ENCODE data around the gene EEIG2.

The EEIG2 gene

DNA sequence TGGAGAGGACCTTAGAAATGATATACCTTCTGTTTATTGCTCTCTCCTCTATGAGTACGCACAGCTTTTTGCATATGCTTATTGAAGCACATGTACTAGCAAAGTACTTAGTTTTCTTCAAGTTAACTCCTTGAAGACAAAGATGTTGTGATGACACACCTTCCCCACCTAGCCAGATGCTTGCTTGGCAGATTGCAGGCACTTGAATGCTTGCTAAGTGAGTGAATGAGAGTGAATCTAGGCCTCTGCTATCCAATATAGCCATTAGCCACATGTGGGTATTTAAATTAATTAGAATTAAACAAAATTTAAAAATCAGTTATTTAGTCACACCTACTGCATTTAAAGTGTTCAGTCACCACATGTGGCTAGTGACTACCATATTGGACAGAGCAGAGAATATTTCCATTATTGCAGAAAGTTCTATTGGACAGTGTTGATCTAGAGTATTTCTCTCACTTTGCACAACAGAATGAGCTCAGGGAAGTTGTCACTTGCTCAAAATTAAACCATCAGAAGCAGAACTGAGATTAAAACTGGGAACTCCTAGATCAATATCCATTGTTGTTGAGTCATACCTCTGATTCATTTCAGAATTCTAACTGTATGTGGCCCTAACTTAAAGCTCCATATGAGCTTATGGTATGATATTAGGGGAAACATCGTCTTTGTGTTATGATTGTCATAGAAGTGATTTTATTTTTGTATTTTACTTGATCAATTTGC, 8.6 kb upstream of the EEIG2 start:
- no peak for FAIRE-seq

DNA sequence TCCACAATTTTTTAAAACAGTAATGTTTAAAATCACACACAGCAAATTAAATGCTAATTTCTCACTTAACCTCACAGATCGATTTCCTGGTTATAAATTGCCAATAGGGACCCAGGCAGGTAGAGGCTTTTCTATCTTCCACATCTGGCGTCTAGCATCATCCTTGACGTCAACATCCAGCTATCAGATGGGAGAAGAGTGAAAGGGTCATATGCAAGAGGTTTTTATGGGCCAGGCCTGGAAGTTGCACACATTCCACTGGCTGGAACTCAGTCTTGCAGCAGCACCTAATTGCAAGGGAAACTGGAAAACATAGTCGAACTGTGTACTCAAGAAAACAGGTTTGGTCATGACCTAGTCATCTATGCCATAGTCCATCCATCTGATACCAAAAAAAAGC, 6.0 kb upstream of the EEIG2 start:
- FAIRE-seq: no peak

DNA sequence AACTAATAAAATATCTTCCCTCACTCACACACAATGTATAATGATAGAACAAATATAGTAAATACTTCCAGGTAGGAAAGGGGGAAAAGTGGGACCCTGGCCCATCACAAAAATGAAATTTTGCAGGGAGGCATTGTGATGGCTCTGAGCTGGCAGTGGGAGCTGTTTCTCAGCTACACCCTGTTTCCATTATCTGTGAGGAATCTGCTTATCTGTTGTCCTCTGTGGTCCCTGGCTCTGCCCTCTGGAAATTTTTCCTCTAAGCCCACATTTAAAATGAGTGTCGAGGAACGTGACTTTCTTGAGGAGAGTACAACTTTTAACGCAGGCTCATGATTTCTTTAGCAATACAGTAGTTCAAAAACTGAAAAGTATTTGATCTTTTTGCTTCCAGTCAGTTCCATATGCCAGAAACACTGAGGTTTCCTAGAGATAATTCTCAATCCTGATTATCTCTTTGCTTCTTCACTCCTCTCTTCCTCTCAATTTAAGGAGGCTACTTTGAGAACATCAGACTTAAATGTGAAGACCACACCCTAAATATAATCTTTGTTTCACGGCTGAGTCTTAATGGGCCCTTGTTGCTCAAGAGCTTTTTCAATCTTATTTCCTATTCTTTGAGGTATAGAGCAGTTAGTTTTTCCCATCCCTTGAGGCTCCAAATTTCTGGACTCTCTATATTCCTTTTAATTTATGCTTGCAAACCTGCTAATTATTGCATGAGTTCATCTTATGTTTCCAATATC, 5.0 kb upstream of the EEIG2 start:
- no peak for FAIRE-seq

DNA sequence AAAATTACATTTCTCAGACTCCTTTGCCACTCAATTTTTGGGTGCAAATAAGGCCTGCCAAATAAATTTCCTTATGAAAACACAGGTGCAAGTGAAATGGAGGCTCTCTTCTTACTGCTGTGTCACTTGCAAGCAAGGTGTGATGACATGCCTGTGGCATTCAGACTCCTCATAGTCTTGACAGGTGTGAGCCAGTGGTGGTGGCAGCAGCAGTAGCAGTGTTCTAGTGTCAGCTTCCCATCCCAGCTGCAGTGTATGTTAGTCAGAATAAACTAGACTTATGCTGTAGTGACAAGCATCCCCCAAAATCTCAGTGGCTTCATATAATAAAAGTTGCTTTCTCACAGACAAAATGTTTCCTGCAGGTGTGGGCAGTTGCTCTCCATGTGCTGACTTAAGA, 3.8 kb upstream of the EEIG2 start:
- FAIRE-seq: no peak

DNA sequence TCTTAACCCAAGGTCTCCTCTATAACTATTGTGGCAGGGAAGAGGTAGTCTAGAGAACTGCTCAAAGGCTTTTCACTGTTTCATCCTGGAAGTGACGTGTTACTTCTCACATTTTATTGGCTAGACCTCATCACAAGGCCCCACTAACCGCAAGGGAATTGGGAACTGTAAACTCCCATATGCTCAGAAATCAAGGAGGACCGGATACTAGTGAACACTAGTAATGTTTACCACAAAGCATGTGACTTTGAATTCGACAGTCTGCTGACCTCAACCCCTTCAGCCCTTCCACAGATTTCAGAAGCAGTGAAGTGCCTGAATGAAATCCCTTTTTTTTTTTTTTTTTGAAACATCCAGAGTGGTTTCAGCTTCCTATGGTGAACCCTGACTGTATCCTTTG, 3.4 kb upstream of the EEIG2 start:
- no peak for FAIRE-seq

DNA sequence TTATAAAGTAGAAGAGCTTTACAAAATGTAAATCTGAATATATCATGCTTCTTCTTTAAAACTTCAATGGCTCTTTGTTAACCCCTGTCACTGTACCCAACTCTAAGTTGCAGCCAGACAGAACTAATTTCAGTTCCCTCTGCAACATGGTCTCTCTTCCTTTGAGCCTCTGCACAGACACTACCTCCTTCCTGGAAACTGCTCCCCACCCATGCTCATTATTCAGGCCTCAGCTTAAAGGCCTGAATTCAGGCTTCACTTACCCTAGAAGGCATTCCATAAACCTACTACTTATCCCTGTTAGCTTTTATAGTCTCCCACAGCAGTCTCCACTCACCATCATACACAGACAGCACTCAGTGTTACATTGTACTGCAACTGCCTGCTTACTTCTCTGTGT, 2.6 kb upstream of the EEIG2 start:
- no peak for FAIRE-seq

DNA sequence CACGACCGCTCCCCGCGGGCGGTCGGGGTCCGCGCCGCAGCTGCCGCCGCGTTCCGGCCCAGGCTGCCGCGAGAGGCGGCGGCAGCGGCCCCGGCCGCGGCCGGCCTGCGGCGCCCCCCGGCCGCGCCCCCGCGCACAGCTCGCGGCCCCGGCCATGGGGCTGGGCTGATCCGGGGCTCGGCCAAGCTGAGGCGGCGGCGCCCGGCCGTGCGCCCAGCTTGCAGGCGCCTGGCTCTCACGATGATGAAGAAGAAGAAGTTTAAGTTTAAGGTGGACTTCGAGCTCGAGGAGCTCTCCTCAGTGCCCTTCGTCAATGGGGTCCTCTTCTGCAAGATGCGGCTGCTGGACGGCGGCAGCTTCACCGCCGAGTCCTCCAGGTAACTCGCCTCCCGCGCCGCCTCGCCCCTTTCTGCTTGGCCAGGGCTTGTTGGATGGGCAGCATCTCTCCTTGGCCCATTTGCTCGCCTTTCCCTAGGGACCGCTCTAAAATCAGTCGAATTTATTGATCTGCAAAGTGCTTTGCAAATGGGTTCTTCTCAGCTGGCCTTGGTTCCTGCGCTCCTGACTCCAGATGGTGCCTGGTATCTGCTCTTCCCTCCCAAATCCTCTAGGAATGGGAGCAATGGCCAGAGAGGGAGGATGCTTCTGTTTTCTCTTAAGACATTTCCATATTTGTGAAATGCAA, 431 bp downstream of the EEIG2 start:
- FAIRE-seq: no peak

DNA sequence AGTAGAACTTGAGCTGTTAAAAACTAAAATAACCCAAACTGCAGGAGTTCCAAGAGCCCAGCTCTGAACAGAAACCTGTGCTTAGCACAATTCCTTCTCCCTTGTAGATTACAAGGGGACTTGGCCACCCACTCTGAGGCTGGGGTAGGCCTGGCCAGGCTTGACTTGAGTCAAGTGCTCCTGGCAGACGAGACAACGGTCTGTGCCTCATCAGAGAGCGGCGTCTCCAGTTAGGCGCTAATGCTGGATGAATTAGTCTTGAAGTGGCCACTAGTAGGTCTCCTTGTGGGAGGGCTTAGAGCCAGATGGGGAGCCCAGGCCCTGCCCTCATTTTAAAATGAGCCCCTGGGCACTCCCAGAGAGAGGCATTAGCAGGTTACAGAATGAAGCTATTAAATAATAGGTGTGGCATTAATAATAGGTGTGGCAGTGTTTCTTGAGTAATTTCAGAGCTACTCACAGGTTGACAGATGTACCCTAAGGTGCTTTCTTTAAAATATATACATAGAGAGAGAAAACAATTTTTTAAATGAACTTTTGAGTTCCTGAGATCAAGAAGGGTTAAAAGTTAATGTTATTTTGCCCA, 1.1 kb downstream of the EEIG2 start:
- FAIRE-seq: no peak

DNA sequence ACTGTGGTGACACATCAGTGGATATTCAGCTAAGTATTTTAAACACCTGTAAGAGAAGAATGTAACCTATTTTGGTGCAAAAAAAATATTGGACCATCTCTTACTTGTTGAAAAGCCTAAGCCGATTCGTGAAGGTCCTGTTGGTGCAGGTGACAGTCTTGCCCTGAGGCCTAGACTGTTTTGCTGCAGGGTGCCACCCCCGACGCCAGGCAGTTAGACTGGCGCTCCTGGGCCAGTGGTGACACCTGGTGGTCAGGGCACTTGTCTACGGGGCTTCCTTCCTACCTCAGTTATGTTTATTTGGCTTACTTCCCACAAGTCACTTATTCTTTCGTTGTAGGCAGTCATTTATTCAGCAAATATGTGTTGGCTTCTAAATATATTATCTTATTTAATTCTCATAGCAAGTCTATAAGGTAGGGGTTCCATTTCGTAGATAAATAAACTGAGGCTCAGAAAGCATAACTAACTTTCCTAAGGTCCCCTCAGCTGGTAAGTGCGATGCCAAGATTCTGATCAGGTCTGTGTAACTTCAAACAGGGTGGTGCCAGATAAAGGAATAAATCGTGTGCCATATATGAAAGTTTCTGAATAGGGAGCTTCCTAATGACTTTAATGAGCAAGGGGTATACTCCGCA, 1.9 kb downstream of the EEIG2 start:
- FAIRE-seq: no peak

DNA sequence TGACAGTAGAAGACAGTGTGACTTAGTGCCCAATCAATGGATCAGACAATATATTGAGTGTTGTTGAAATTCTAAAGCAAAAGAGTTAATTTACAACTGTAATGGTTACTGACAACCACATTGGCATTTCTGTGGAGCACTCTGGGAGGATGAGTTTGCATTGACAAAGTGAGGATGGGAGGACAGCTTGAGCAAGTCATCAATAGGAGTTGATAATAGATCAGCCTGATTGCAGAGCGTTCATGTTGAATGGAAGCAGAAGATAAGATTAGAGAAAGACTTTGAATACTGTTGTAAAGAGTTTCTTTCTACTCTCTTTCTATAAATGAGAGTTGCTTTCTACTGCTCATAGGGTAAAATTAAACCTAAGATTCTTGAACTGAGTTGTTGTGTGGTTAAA, 3.9 kb downstream of the EEIG2 start:
- FAIRE-seq: no peak

DNA sequence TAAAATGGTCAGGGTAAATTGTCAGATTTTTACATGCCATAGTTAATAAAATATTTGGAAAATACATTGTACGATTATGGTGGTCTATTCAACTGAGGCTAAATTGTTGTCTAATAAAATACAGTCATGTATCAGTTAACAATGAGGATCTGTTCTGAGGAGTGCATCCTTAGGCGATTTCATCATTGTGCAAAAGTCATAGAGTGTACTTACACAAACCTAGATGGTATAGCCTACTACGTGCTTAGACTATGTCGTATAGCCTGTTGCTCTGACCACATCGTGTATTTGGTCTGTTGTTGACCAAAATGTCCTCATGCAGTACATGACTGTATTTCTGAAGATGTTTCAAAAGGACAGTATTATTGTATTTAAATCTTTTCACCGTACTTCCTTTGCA, 5.2 kb downstream of the EEIG2 start:
- FAIRE-seq: no peak

DNA sequence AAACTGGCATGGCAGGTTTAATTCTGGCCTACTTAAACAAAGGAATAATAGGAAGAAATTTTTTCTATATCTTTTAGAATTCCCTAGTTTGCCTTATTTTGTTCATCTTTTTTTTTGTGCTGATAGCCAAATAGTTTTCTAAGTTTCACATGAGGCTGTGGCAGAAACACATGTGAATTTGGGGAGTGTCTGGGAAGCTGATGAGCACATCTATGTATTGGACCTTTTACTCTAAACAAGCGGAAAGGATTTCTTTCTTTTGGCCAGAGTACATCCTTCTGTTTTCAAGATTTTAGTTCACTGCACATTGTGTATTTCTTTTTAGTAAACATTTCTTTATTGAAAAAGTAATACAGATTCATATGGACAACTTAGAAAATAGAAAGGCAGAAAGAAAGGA, 5.6 kb downstream of the EEIG2 start:
- no peak for FAIRE-seq

DNA sequence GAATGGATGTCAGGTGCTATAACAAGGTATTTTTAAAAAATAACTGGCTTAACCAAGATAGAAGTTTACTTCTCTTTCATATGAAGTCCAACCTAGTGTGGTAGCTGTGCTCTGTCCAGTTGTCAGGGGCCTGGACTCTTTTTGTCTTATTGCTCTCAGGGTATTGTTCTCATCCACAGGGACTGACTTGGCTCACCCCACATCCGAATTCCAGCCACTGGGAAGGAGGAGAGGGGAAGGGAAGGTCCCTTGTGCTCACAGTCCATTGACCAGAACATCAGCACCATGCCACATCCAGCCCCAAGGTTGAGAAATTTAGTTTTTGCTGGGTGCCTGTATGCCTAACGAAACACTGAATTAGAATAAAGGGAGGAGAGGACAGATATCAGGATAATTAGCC, 8.7 kb downstream of the EEIG2 start:
- FAIRE-seq: no peak

DNA sequence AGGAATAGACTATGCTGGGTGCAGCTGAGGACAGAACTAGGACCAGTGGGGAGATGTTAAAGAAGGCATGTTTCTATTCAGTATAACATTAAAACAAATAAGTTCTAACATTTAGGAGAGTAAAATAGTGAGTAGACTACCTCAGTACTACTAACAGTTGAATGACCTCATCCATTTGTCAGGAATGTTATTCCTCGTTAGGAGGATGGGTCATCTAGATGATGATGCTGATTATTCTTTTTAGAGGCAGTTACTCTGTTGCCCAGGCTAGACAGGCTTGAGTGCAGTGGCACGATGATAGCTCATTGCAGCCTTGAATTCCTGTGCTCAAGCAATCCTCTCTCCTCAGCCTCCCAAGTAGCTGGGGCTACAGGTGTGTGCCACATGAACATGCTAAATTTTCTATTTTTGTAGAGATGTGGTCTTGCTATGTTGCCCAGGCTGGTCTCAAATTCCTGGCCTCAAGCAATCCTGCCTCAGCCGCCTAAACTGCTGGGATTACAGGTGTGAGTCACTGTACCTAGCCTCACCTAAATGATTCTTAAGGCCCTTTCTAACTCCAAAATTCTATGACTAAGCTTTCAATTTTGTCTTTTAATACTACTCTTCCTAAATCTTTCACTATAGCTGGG, 9.3 kb downstream of the EEIG2 start:
- FAIRE-seq: no peak

DNA sequence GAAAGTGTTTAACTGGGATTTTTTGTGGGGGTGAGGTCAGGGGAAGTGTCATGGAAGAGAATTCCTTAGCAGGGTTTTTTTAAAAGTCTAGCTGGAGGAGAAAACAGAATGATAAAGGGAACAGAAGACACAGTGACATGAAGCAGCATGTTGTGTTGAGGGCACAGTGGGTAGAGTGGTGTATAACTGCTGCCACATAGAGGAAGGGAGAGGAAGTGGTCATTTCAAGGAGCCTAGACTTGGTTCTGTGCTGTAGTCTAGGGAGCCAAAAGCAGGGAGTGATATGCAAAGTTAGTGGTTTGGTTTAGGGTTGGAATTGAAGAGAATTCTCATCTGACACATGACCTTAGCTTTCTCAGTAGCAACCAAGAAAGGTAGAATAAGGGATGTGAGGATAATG, 10.2 kb downstream of the EEIG2 start:
- FAIRE-seq: no peak

DNA sequence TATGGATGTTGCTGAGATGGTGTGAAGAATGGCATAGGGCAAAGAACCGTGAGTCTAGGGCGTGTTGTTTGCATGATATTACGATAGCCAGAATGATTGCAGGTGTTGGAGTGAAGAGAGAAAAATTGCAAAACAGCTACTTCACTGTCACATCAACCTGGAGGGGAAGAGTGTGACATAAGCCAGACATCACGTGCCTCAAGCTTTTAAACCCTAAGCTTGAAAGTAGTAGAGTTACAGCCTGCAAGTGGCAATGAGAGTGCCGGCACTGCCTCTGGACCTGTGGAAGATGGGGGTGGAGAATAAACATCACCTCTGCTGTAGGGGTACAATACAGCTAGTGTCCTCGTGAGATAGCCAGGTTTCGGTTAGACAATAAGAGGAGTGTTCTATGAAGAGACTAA, 11.1 kb downstream of the EEIG2 start:
- no peak for FAIRE-seq

DNA sequence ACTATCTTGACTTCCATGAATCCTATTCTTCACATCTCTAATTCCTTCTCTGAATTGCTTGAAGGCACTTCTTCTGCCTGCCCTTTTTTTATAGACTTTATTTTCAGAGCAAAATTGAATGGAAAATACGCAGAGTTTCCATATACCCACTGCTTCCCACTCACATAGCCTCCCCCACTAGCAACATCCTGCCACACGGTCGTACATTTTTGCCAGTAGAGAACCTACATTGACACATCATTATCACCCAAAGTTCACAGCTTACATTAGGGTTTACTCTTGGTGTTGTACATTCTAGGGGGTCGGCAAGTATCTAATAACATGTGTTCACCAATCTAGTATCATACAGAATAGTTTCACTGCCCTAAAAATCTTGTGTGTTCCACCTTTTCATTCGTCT, 12.3 kb downstream of the EEIG2 start:
- no peak for FAIRE-seq

DNA sequence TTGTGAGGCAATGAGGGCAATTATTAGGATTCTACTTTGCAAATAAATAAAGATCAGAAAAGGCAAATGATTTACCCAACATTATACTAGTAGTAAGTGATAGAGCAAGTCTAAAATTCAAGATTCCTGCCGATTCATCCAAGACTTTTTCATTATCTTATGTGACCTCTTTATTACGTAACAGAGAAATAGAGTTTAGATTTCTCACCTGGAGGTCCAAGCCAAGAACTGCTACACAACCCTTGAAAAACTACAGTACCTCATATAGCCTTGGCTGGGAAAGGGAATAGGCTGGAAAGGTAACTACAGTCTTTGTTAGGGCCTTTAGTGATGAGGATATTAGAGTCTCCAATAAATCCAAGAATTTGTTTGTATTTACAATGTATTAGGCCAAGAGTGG, 13.3 kb downstream of the EEIG2 start:
- FAIRE-seq: no peak

DNA sequence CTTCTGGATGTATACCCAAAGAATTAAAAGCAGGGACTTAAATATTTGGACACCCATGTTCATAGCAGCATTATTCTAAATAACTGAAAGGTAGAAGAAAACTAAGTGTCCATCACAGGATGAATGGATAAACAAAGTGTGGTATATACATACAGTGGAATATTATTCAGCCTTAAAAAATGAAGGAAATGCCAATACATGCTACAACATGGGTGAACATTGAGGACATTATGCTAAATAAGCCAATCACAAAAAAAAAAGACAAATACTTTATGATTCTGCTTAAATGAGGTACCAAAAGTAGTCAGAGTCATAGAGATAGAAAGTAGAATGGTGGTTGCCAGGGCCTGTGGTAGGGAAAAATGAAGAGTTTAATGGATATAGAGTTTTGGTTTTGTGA, 14.1 kb downstream of the EEIG2 start:
- no peak for FAIRE-seq

DNA sequence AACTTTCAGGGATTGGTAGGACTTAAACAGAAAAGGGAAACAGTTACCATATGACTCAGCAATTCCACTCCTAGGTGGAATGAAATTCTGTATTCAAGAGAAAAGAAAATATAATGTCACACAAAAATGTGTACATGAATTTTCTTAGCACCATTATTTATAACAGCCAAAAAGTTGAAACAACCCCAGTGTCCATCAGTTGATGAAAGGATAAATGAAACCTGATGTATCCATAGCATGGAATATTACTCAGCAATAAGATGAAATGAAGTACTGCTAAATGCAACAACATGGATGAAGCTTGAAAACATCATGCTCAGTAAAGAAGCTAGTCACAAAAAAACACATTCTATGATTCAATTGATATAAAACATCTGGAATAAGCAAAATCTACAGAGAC, 15.5 kb downstream of the EEIG2 start:
- FAIRE-seq: no peak

DNA sequence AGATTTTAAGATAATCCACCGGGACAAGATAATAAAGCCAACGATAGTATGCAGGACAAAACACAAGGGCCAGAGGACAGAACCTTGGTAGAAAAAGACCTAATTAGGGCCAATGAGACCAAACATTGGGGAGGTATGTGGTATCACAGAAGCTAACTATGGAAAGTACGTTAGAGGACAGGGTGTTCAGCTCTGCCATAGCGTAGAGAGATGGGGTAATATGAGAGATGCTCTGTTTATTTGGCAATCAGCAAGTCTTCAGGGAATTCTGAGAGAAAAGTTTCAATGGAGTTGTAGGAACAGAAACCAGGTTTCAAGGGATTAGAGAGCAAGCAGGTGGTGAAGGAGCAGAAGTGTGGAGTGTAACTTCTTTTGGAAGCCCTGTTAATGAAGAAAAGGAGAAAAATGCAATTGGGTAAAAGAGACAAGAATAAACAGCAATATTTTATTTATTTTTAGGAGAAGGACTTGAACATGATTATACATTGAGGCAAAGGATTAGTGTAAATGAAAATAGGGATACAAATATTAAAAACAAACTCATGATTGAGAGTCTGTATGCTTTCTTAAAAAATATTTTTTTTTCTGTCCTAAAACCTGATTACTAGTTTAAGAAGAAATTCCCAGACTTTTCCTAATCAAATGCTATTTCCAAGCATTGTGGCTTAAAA, 24.0 kb downstream of the EEIG2 start:
- no peak for FAIRE-seq

DNA sequence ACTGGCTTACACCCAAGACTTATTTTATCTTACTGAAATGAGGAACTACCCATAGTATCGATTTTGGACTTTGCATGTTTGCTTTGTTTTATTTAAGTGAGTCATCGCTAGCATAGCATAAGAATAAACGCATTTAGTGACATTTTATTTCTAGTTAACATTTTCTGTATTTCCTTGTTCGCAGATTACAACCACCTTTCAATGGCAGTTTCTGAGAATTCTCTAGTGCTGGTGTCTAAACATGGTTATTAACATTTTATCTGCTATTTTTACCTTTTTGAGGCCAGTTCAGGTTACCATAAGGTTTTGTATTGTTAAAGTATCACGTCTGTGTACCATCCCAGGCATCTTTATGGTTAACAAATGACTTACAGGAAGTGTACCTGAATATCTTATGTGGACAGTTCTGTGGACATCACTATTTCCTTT, 24.5 kb downstream of the EEIG2 start:
- FAIRE-seq: peak; percentile 93
